GM12873 (cell line): ENCODE data around the gene GLI3.

Experiments used
- CTCF ChIP-seq: IDR thresholded peaks from 2 replicates; pipeline ENCODE4 v1.5.1; 2012; ENCODE audit warnings: low read depth, mild to moderate bottlenecking, moderate library complexity, low read length, control low read depth; ENCODE audit not compliant: insufficient read depth; ENCODE audit errors: missing control alignments

Gene GLI3

DNA sequence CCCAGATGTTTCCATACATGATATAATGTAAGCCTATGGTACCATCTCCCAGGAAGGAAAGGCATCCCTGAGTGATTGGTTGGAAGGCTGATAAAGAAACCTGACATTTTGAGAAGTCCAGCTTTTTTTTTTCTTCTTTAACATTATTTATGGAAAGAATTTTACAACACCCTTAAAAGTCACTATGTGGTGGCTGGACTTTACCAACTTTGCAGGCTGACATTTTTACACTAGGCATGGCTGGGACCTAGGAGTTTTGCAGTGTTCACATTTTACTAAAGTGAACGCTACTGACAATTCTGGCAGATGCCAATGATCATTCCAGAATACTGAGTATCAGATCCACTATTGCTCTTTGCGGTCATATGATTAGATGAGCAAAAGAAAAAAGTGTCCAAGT lies 239.9 kb downstream of the GLI3 start:
- no peak for TF ChIP-seq CTCF

DNA sequence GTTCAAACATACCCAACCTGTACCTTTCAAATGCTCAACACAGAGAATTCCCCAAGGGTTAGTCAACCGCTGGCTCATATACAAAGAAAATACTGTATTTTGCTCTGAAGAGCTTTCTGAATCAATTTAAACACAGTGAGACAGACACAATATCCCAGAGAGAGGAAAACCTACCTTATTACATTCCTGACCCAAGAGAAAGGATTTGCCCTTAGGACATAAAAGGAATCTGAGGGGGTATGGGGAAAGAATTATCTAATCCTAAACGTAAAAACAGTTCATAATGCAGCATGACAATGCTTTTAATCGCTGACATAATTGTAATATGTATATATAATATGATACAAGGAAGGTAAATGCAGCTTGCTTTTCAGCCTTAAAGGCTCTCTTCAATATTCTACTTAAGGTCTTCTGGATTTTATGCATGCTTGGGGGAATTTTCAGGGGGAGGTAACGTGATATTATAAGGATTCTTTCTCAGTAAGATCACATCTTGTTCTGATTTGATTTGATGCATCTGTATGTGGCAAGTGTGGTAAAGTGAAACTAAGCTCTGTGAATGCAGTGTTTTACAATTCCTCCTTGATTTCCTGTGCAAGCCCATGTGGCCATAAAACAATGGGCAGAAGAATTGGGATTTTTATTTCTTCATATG lies 240.5 kb downstream of the GLI3 start:
- TF ChIP-seq CTCF, result no peak

- TF ChIP-seq CTCF, result no peak
These were observed 241.3 kb downstream of the GLI3 start for GRCh38 chr7:41995632-41996271.

GRCh38 chr7:41994746-41995110 lies 242.3 kb downstream of the GLI3 start:
- no peak for TF ChIP-seq CTCF

DNA sequence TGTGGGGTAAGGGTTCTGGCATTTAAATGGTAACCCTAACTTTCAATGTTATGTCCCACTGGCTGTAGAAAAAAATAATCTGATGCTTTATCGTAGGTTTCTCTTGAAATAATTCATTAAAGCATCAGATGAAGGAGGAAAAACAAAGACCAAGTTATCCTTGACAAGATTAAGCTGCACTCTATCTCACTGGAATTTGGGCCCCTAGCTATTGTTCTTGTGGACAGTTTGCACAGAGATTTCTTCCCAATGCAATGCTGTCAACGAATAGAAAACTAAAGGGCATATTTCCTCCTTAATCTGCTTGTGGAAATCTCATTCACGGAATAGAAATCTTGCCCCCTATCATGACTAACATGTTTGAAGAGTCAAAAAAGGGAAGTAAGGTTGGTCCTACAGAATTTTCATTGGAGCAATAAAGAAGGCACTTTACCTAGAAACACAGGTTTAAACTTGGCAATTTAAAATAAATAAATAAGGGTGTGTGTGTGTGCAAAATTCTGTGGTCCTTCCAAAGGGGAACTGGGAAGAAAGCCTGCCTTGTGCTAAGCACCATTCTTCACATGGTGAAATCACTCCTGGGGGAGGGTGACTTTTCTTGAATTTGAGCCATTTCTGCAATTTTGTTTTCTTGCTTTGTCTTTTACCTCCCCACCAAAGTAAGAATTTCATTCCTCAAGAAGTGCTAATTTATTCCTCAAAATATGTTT lies 242.8 kb downstream of the GLI3 start:
- no peak for TF ChIP-seq CTCF

- no peak for TF ChIP-seq CTCF
These were observed 243.8 kb downstream of the GLI3 start for GRCh38 chr7:41992881-41993867.

DNA sequence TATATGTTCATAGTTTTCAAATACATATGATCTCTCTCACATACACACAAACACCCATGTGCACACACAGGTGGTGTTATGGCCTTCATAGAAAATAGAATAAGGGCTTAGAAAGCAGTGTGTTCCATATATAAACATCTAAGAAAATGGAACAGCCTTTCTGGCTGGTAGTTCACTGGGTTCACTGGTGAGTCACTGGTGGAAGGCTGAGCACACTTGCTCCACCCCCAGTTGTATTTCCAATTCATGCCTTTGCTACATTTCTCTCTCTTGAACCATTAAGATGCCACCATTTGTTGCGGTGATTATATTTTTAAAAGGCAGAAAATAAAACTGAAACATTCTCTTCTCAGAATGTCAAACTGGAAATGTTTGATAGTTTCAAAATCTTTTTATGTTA lies 252.1 kb downstream of the GLI3 start:
- TF ChIP-seq CTCF, result no peak
